HUES48 (cell line): ENCODE measurements around the gene ITGA11.

ENCODE experiments used
- H3K27ac ChIP-seq: one replicate; pipeline ENCODE4 v1.7.0; 2013; ENCODE audit warnings: low read depth, low read length, inconsistent platforms
- H3K27me3 ChIP-seq: 2 replicates; pipeline ENCODE4 v1.6.1; 2013; ENCODE audit warnings: mild to moderate bottlenecking, low read length; ENCODE audit not compliant: control insufficient read depth, insufficient read depth
- H3K36me3 ChIP-seq: 2 replicates; pipeline ENCODE4 v1.6.1; 2013; ENCODE audit warnings: low read length; ENCODE audit not compliant: control insufficient read depth, insufficient read depth
- H3K4me1 ChIP-seq: 2 replicates; pipeline ENCODE4 v1.6.1; 2013; ENCODE audit warnings: mild to moderate bottlenecking, low read length; ENCODE audit not compliant: control insufficient read depth, insufficient read depth
- H3K4me3 ChIP-seq: 2 replicates; pipeline ENCODE4 v1.5.1; 2013; ENCODE audit warnings: mild to moderate bottlenecking, low read depth, low read length
- H3K9ac ChIP-seq: 2 replicates; pipeline ENCODE4 v1.6.1; 2013; ENCODE audit warnings: mild to moderate bottlenecking, low read depth, low read length, moderate library complexity
- H3K9me3 ChIP-seq: 2 replicates; pipeline ENCODE4 v1.6.1; 2013; ENCODE audit warnings: low read length; ENCODE audit not compliant: control insufficient read depth, insufficient read depth

The ITGA11 gene

DNA sequence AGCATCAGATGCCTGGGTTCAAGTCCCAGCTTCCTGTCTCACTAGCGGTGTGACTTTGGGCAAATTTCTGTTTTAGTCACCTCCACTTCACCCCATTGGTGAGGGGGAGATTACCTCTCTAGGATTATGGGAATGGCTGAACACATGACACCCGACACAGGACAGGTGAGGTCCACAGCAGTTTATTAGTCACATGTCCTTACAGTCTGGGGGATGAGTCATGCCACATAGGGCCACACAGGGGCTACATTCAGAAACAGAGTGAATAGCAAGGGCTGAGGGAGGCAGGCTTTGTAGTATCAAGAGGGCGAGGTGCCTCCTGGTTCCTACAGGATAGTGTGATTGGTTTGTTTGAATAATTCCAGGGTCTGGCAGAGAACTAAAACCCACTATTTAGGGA, 15.2 kb upstream of the ITGA11 start:
- no peaks in the 10 kb centered on the region for H3K4me1 ChIP-seq

DNA sequence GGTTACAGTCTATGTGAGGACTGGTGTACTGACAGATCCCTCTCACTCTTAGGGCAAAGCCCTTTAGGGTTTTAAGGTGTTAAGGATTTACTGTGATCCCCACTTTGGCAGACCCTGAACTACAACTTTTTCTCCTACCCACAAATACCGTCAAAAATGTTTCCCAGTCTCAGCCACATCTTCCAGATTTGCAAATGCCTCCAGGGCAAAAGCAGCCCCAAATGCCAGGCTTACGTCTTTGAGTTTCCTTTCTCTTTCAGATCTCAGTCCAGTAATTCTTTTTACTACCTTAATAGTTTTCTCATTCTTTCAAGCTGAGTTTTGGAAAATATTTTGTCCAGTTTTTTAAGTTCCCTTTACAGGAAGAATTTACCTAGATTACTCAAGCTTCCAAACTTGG, 13.4 kb upstream of the ITGA11 start:
- Histone ChIP-seq H3K4me3 (no peak overlapping the region), H3K9me3 (no peaks in the 10 kb centered on the region), H3K36me3 (no peaks in the 10 kb centered on the region), H3K27ac (no peak overlapping the region), H3K27me3 (no peaks in the 10 kb centered on the region), H3K9ac (no peak overlapping the region), H3K4me1 (no peaks in the 10 kb centered on the region)

More for the DNA sequence above, 15.2 kb upstream of the ITGA11 start:
- H3K9me3 ChIP-seq, result no peaks in the 10 kb centered on the region
- H3K27me3 ChIP-seq, result no peaks in the 10 kb centered on the region
- H3K36me3 ChIP-seq, result no peaks in the 10 kb centered on the region
- no peak overlapping the region for H3K27ac ChIP-seq
- H3K9ac ChIP-seq, result no peak overlapping the region
- H3K4me3 ChIP-seq, result no peak overlapping the region

DNA sequence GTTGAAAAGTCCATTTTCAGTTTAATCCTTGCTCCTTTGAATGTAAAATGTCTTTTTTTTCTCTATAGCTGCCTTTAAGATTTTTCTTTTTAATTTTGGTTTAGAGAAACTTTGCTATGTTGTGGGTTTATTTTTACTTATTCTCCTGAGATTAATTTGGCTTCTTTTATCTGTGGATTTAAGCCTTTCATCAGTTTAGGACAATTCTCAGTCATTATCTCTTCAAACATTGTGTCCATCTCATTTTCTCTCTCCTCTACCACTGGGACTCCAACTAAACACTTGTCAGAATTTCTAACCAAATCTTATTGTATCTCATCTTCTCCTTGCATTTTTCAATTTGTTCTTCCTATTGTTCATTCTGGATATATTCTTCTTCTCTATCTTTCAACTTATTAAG, 12.4 kb upstream of the ITGA11 start:
- Histone ChIP-seq H3K4me1 (no peaks in the 10 kb centered on the region), H3K9me3 (no peaks in the 10 kb centered on the region), H3K9ac (no peak overlapping the region)

DNA sequence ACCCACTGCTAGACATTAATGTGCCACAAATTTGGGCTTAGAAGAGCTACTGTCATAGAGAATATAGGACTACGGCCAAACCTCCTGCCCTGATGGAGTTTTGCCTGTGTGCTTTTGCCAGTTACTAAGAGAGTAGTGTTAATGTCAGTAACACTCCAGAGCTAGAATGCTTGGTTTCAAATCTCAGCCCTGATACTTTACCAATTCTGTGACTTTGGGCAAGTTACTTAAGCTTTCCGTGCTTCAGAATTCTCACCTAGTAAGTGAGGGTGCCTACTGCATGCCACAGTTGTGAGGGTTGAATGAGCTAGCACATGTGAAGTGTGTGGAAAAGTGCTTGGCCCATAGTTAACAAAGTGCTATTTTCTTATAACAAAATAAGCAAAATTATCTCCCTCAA, 10.9 kb upstream of the ITGA11 start:
- no peaks in the 10 kb centered on the region for H3K9me3 ChIP-seq
- H3K27me3 ChIP-seq, result no peaks in the 10 kb centered on the region
- H3K4me1 ChIP-seq, result no peaks in the 10 kb centered on the region
- H3K36me3 ChIP-seq, result no peaks in the 10 kb centered on the region
- no peak overlapping the region for H3K9ac ChIP-seq
- H3K4me3 ChIP-seq, result no peak overlapping the region
- H3K27ac ChIP-seq, result no peak overlapping the region

More for the DNA sequence above, 12.4 kb upstream of the ITGA11 start:
- H3K27me3 ChIP-seq, result no peaks in the 10 kb centered on the region
- H3K27ac ChIP-seq, result no peak overlapping the region
- no peaks in the 10 kb centered on the region for H3K36me3 ChIP-seq
- H3K4me3 ChIP-seq, result no peak overlapping the region

DNA sequence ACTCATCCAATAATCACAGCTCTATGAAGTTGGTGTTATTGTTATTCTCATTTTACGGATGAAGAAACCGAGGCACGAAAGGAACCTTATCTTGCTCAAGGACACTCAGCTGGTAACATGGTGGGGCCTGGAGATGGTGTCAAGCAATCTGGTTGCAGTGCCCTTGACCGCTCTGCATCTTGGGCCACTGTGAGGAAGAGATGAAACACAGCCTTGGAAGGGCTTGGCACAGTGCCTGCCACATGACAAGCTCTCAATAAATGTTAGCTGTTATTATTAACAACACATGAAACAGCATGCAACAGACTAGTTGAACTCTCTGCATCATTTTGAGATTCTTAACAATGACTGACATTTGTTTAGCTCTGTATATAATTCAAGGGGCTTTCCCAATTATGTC, 10.1 kb upstream of the ITGA11 start:
- Histone ChIP-seq H3K27me3 (no peaks in the 10 kb centered on the region), H3K27ac (no peak overlapping the region), H3K9me3 (no peaks in the 10 kb centered on the region), H3K4me1 (no peaks in the 10 kb centered on the region), H3K9ac (no peak overlapping the region), H3K36me3 (no peaks in the 10 kb centered on the region), H3K4me3 (no peak overlapping the region)

DNA sequence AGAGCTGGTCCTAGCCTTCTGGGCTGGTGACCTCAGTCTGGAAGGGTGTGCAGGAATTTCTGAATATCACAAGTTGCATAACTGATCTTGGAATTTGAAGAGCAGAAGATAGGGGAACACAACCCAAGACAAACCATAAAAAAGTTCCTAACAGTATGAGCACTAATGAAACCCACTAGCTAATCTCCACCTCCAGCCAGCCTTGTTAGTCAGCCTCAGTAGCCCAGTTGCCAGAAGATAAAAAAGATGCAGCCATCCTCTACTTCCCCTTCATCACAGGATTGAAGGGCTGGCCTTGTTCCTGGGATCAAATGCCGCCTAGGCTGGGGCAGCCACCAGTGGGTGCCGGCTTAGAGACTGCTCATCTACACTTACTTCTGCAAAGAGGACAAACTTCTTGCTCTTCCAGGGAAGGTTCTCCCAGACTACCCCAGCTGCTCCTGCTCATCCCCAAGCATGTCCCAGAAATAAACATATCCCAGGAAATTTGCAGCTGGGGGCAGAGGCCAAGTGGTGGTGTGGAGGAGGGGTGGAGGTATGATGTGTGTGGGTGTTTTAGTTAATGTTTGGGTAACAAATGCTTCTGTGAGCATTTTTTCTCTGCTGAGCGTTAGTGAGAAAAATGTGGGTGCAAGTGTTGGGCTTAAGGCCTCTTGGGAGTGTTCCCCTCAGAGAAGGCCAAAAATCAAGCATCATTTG, 9.2 kb upstream of the ITGA11 start:
- no peaks in the 10 kb centered on the region for H3K4me1 ChIP-seq
- H3K27me3 ChIP-seq, result no peaks in the 10 kb centered on the region; the same call in 1 of the 2 replicates
- H3K9ac ChIP-seq, result no peak overlapping the region
- H3K4me3 ChIP-seq, result no peak overlapping the region
- H3K27ac ChIP-seq, result no peak overlapping the region
- H3K9me3 ChIP-seq, result no peaks in the 10 kb centered on the region
- H3K36me3 ChIP-seq, result no peaks in the 10 kb centered on the region

DNA sequence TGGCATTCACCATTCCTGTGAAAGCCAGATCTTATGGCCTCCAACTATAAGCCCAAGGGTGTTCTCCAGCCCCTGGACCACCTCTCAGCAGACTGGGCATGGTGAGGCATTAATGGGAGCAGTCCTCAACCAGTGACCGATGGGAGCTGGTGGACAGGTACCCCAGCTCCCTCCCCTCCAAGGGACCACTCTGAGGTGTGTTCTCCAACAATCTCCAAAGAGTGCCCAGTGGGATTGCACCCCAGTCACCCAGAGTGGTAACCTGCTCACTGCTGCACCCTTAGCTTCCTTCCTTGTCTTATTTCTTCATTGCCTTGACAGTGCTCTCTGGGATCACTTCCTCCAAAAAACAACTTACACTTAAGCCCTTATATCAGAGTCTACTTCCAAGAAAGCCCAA, 8.2 kb upstream of the ITGA11 start:
- Histone ChIP-seq H3K27ac (no peak overlapping the region), H3K9me3 (no peaks in the 10 kb centered on the region), H3K36me3 (no peaks in the 10 kb centered on the region), H3K27me3 (peaks cover 3% of the 10 kb centered on the region; the same call in 1 of the 2 replicates), H3K9ac (no peak overlapping the region), H3K4me3 (no peak overlapping the region), H3K4me1 (no peaks in the 10 kb centered on the region)

DNA sequence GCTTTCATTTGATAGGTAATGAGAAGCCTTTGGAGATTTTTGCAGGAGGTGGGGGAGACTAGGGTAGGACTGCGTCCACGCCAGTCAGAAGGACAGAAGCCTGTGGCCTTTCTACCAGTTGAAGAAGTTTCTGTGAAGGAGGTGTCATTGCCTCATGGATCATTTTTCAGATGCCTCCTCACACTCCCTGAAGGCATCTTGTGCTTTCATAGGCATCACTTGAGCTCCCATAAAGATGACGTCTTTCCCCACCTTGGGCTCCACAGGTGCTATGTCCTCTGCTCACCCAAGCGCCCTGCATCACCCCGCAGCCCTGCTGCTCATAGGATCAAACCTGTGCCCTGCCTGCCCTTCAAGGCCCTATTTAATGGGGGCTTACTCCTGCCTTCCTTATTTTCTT, 7.5 kb upstream of the ITGA11 start:
- peaks cover 3% of the 10 kb centered on the region; the same call in 1 of the 2 replicates for H3K27me3 ChIP-seq
- H3K9me3 ChIP-seq, result no peaks in the 10 kb centered on the region
- H3K4me3 ChIP-seq, result no peak overlapping the region
- no peak overlapping the region for H3K27ac ChIP-seq
- no peak overlapping the region for H3K9ac ChIP-seq
- no peaks in the 10 kb centered on the region for H3K4me1 ChIP-seq
- no peaks in the 10 kb centered on the region for H3K36me3 ChIP-seq

DNA sequence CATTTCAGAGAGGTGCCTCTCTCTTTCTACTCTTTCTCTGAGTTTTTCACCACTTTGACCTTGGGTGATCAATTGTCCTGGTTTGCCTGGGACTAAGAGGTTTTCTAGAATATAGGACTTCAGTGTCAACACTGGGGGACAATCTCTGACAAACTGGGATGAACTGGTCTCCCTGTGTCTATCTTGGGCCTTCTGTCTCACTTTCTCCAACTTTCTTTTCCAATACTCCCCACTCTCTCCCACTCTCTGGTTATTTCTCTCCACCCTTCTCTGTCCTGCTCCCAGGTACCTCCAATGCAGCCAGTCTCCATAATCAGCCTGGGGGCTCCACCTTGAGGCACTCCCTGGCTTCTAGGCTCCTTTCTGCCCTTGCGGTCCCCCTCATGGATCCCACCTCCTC, 4.7 kb upstream of the ITGA11 start:
- no peak overlapping the region for H3K9ac ChIP-seq
- H3K9me3 ChIP-seq, result no peaks in the 10 kb centered on the region
- no peak overlapping the region for H3K27ac ChIP-seq
- no peak overlapping the region for H3K4me3 ChIP-seq
- peaks cover 30% of the 10 kb centered on the region for H3K27me3 ChIP-seq
- no peaks in the 10 kb centered on the region for H3K36me3 ChIP-seq
- peaks cover 10% of the 10 kb centered on the region; the same call in 1 of the 2 replicates for H3K4me1 ChIP-seq

DNA sequence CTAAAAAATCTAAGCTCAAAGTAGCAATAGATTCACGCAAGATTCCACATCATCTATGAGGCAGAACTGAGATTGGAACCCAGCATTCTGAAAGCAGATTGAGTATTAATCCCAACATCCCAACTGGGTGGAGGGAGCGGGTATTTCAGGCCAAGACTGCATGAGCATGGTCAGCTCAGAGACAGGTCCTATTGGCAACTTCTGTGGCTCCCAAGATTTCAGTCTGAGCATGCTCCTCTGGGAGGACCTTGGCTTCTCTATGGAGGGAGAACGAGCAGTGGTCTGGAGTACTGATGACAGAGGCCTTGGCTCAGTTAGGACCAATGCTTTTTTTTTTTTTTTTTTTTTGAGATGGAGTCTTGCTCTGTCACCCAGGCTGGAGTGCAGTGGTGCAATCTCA, 4.0 kb upstream of the ITGA11 start:
- H3K9ac ChIP-seq, result no peak overlapping the region
- H3K4me1 ChIP-seq, result peaks cover 10% of the 10 kb centered on the region; the same call in 1 of the 2 replicates
- H3K9me3 ChIP-seq, result no peaks in the 10 kb centered on the region
- peaks cover 37% of the 10 kb centered on the region for H3K27me3 ChIP-seq
- no peak overlapping the region for H3K27ac ChIP-seq
- H3K36me3 ChIP-seq, result no peaks in the 10 kb centered on the region
- no peak overlapping the region for H3K4me3 ChIP-seq

DNA sequence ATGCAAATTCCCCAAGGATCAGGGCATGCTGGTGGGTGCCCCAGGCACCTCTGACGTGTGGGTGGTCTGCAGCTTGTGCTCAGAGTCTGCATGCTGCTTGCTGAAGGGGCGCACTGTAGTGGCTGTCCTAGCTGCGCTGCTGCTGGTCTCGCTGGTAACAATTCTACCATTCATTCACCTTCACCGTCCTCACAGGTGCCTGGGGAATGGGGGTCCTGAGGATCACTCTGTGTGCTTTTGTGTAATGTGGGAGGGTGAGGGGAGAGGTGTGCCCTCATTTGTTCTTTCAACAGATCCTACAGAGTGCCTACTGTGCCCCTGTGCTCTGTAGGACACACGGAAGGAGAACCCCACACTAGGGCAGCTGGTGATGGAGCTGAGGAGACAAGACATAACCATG, 2.1 kb upstream of the ITGA11 start:
- Histone ChIP-seq H3K4me1 (peaks cover 10% of the 10 kb centered on the region; the same call in 1 of the 2 replicates), H3K36me3 (no peaks in the 10 kb centered on the region), H3K4me3 (no peak overlapping the region), H3K9ac (no peak overlapping the region), H3K9me3 (no peaks in the 10 kb centered on the region), H3K27me3 (peaks cover 57% of the 10 kb centered on the region), H3K27ac (no peak overlapping the region)
